Body of pancreas (tissue), 4 donors: Measurements from ENCODE around the gene UST.

Experiments used
- CTCF ChIP-seq, 7 experiments: fragments of 450-650 bp in 4 of 7; fragments of 200-600 bp in 3 of 7; sonication (generic) in 3 of 7; IDR thresholded peaks; one replicate each; pipeline ENCODE4 v1.5.1; 2016 to 2019; ENCODE audit warnings: antibody characterized with exemption in 7 of 7
- POLR2A ChIP-seq, 3 donors: fragments of 450-650 bp; IDR thresholded peaks; one replicate each; pipeline ENCODE4 v1.6.1; 2016; ENCODE audit warnings: antibody characterized with exemption in 3 of 3, mild to moderate bottlenecking in 2 of 3

- TF ChIP-seq CTCF (IDR thresholded peaks at IDR 0.05) (no peak), POLR2A (IDR thresholded peaks at IDR 0.05) (no peak)
Measured at GRCh38 chr6:149122850-149123821, 376.3 kb downstream of the UST start.
